IMR-90 (cell line): ENCODE results near the gene ZNF688. TPM values are rescaled to one million over a fixed set of nuclear protein-coding genes. Genes with fewer than 3 reads are reported as not detected.
A peak's percentile ranks its signal among the peaks of the same experiment; 100 is the strongest.

Source experiments
- ATAC-seq: fragments of 200-7000 bp; cut with Tn5 transposase; 2 replicates; pipeline ENCODE4 v1.9.1; 2020; ENCODE audit warnings: low read depth, mild to moderate bottlenecking, moderate library complexity
- BruUV-seq: library from RNA; stranded (reverse); fragments of 400-500 nt; replicated peaks from 2 replicates; lab custom pipeline; 2021; lab: Mats Ljungman, UMichigan
- CTCF ChIA-PET: fragments of 300-600 bp; formaldehyde crosslinking; extraction: SDS; loops from one replicate; lab custom pipeline; 2021; ENCODE audit warnings: antibody characterized with exemption; lab: Yijun Ruan, JAX
- POLR2A ChIA-PET: fragments of 300-600 bp; sonication (Branson Sonifier 250); formaldehyde crosslinking; loops from one replicate; lab custom pipeline; 2022; ENCODE audit warnings: antibody characterized with exemption; ENCODE audit not compliant: unreplicated experiment; lab: Charles Lee
- DNase-seq: peaks from one replicate; pipeline ENCODE4 v3.0.0; 2013
- H2AFZ ChIP-seq: replicated peaks from 2 replicates; pipeline ENCODE3; 2013; ENCODE audit warnings: low read length, mild to moderate bottlenecking; ENCODE audit not compliant: poor library complexity
- H2AK5ac ChIP-seq: 2 replicates; pipeline ENCODE4 v1.6.1; 2013; ENCODE audit warnings: low read depth, low read length, inconsistent platforms
- H2AK9ac ChIP-seq: replicated peaks from 2 replicates; pipeline ENCODE3; 2013; ENCODE audit warnings: mild to moderate bottlenecking, low read depth, low read length, moderate library complexity; ENCODE audit not compliant: poor library complexity
- H2BK120ac ChIP-seq: 2 replicates; pipeline ENCODE4 v1.6.1; 2013; ENCODE audit warnings: low read depth, low read length, inconsistent platforms
- H2BK15ac ChIP-seq: 3 replicates; pipeline ENCODE4 v1.6.1; 2013; ENCODE audit warnings: low read depth, low read length, inconsistent platforms
- H2BK20ac ChIP-seq: 2 replicates; pipeline ENCODE4 v1.6.1; 2013; ENCODE audit warnings: low read depth, mild to moderate bottlenecking, inconsistent platforms, low read length, moderate library complexity
- H2BK5ac ChIP-seq: 2 replicates; pipeline ENCODE4 v1.6.1; 2013; ENCODE audit warnings: mild to moderate bottlenecking, low read depth, low read length, inconsistent platforms; ENCODE audit not compliant: poor library complexity, severe bottlenecking
- H3K14ac ChIP-seq: replicated peaks from 2 replicates; pipeline ENCODE4 v1.6.1; 2013; ENCODE audit warnings: low read depth, low read length, inconsistent platforms
- H3K18ac ChIP-seq: 2 replicates; pipeline ENCODE4 v1.6.1; 2013; ENCODE audit warnings: low read depth, low read length, control low read depth
- H3K23ac ChIP-seq: 2 replicates; pipeline ENCODE4 v1.6.1; 2013; ENCODE audit warnings: low read depth, low read length, inconsistent platforms
- H3K27ac ChIP-seq: 2 replicates; pipeline ENCODE4 v1.5.1; 2013; ENCODE audit warnings: mild to moderate bottlenecking, control low read depth, low read length; ENCODE audit not compliant: insufficient read depth
- H3K27me3 ChIP-seq: 2 replicates; pipeline ENCODE4 v1.6.1; 2013; ENCODE audit warnings: low read length; ENCODE audit not compliant: control insufficient read depth, insufficient read depth
- H3K36me3 ChIP-seq: 2 replicates; pipeline ENCODE4 v1.6.1; 2013; ENCODE audit warnings: low read length, mixed read lengths; ENCODE audit not compliant: control insufficient read depth, insufficient read depth
- H3K4ac ChIP-seq: 2 replicates; pipeline ENCODE4 v1.6.1; 2013; ENCODE audit warnings: low read depth, low read length, inconsistent platforms
- H3K4me1 ChIP-seq: 2 replicates; pipeline ENCODE4 v1.6.1; 2013; ENCODE audit warnings: low read length, mixed read lengths; ENCODE audit not compliant: control insufficient read depth, insufficient read depth
- H3K4me2 ChIP-seq: 2 replicates; pipeline ENCODE4 v1.6.1; 2013; ENCODE audit warnings: low read depth, mild to moderate bottlenecking, control low read depth, low read length, moderate library complexity
- H3K4me3 ChIP-seq: 2 replicates; pipeline ENCODE4 v1.5.1; 2013; ENCODE audit warnings: low read depth, mild to moderate bottlenecking, control low read depth, low read length, moderate library complexity; ENCODE audit not compliant: insufficient read depth
- H3K56ac ChIP-seq: 2 replicates; pipeline ENCODE4 v1.6.1; 2013; ENCODE audit warnings: low read length, inconsistent platforms; ENCODE audit not compliant: insufficient read depth; ENCODE audit errors: extremely low read depth
- H3K79me1 ChIP-seq, 2 experiments: 2 replicates each; pipeline ENCODE4 v1.6.1; 2013; ENCODE audit warnings: low read length in 2 of 2, inconsistent platforms in 1 of 2, low read depth in 1 of 2
- H3K9ac ChIP-seq: 2 replicates; pipeline ENCODE4 v1.6.1; 2013; ENCODE audit warnings: low read depth, low read length, control low read depth
- H3K9me1 ChIP-seq: 2 replicates; pipeline ENCODE4 v1.6.1; 2013; ENCODE audit warnings: low read length, inconsistent platforms; ENCODE audit not compliant: insufficient read depth
- H3K9me3 ChIP-seq: 2 replicates; pipeline ENCODE4 v1.6.1; 2013; ENCODE audit warnings: low read length; ENCODE audit not compliant: control insufficient read depth, insufficient read depth
- H4K20me1 ChIP-seq: 2 replicates; pipeline ENCODE4 v1.6.1; 2013; ENCODE audit warnings: low read length, inconsistent platforms; ENCODE audit not compliant: insufficient read depth
- H4K5ac ChIP-seq: 2 replicates; pipeline ENCODE4 v1.6.1; 2013; ENCODE audit warnings: mild to moderate bottlenecking, low read depth, low read length, control low read depth
- H4K8ac ChIP-seq, 2 experiments: 2 replicates each; pipeline ENCODE4 v1.6.1; 2013; ENCODE audit warnings: low read depth in 2 of 2, low read length in 2 of 2, control low read depth in 1 of 2, inconsistent platforms in 1 of 2
- H4K91ac ChIP-seq: 2 replicates; pipeline ENCODE4 v1.6.1; 2013; ENCODE audit warnings: low read depth, low read length, inconsistent platforms; ENCODE audit not compliant: insufficient read depth
- MAFK ChIP-seq: IDR thresholded peaks from 2 replicates; pipeline ENCODE4 v1.6.1; 2012; ENCODE audit warnings: low read depth, low read length, improper control_type of control experiment
- WGBS, 2 experiments: methylation state at CpG; one replicate each; pipeline versions ENCODE4 v1.1.5 to v1.1.7; 2013; ENCODE audit warnings: missing lambda C conversion rate in 2 of 2; ENCODE audit not compliant: insufficient read length in 1 of 2; ENCODE audit errors: extremely low coverage in 2 of 2; 5-methylcytosine and 5-hydroxymethylcytosine counted together
- dilution Hi-C: fragments of 300-500 bp; cut with HindIII; formaldehyde crosslinking; loops from one replicate; pipeline ENCODE4 v1.14.3; 2018; ENCODE audit warnings: low sequenced_read_pairs; ENCODE audit not compliant: unreplicated experiment
- in situ Hi-C: fragments of 300-500 bp; cut with MboI; formaldehyde crosslinking; loops from 3 replicates; pipeline ENCODE4 v1.14.3; 2019; ENCODE audit warnings: low sequenced_read_pairs, inconsistent platforms, mixed read lengths
- intact Hi-C: fragments of 100-400 bp; cut with micrococcal nuclease; formaldehyde crosslinking; loops from 2 replicates; pipeline ENCODE4 v1.10.0; 2022
- polyA plus RNA-seq, 3 experiments: library from polyadenylated mRNA; depleted of rRNA; stranded (reverse); fragments of >200 nt; gene quantifications; 2 replicates each; pipeline ENCODE4 v1.2.3, GENCODE V29; 2012; ENCODE audit warnings: low replicate concordance in 1 of 3
- total RNA-seq: library from RNA; depleted of rRNA; stranded (reverse); fragments of >200 nt; gene quantifications from 2 replicates; pipeline ENCODE4 v1.2.3, GENCODE V29; 2012

Gene ZNF688
- total and polyA plus RNA-seq, 2 of the 4 experiments (the other 2 are of a cell fraction), result 1.8 to 3.7 TPM

- ATAC-seq (no peak), DNase-seq (no peak)
- TF ChIP-seq MAFK, result no peak
- H3K36me3 ChIP-seq, result peaks cover 23% of the 10 kb centered on the region
- no peaks in the 10 kb centered on the region; the same call in 1 of the 2 replicates for H4K20me1 ChIP-seq
- no peak overlapping the region for H4K5ac ChIP-seq
- peaks cover 6% of the 10 kb centered on the region for H3K4me1 ChIP-seq
- peak overlapping the region; percentile 82 for H2AK9ac ChIP-seq
- H3K18ac ChIP-seq, result no peak overlapping the region
- H3K9me1 ChIP-seq, result peaks cover 6% of the 10 kb centered on the region; the same call in 1 of the 2 replicates
- no peak overlapping the region for H3K27ac ChIP-seq
- ChIA-PET CTCF (no interaction called here), POLR2A (no interaction called here)
- no peak overlapping the region for H2AFZ ChIP-seq
- H3K56ac ChIP-seq, result no peak overlapping the region
- dilution Hi-C loops (no loop called here), intact Hi-C loops (no loop called here), in situ Hi-C loops (no loop called here)
- no peak overlapping the region for H3K4me2 ChIP-seq
- 50% methylated on average over 1 of the region's 4 CpGs; no CpG with 5 or more reads in 1 of the 2 experiments for WGBS, 2 experiments
- H3K9ac ChIP-seq, result no peak overlapping the region
- H2AK5ac ChIP-seq, result 0 out of 2 replicates have a peak overlapping the region, but pooled peaks have one; percentile 1
- H3K27me3 ChIP-seq, result no peaks in the 10 kb centered on the region
- no peak overlapping the region for H3K23ac ChIP-seq
- H4K91ac ChIP-seq, result no peak overlapping the region
- no peak overlapping the region for H3K4me3 ChIP-seq
- no peak overlapping the region for H2BK20ac ChIP-seq
- no peaks in the 10 kb centered on the region for H3K9me3 ChIP-seq
- H2BK15ac ChIP-seq, result no peak overlapping the region
- H3K14ac ChIP-seq, result no peak overlapping the region
- no peak overlapping the region for H3K4ac ChIP-seq
- H2BK120ac ChIP-seq, result no peak overlapping the region
- BruUV-seq, result no TSS peak
- H4K8ac ChIP-seq, result no peak overlapping the region
- H3K79me1 ChIP-seq, result peaks cover 16 to 40% of the 10 kb centered on the region in 2 experiments; a peak in 2 of 4 replicates
- H2BK5ac ChIP-seq, result no peak overlapping the region
Observed at GRCh38 chr16:30552956-30553355, 18.6 kb downstream of the ZNF688 start.
